ENCODE data around the gene TSSK2. TPM values are rescaled to one million over a fixed set of nuclear protein-coding genes. Genes with fewer than 3 reads are reported as not detected.

The TSSK2 gene
- total RNA-seq, 4 donors from 2014 or later, result 0.59 to 0.94 (median 0.78) TPM; not detected in 1

DNA sequence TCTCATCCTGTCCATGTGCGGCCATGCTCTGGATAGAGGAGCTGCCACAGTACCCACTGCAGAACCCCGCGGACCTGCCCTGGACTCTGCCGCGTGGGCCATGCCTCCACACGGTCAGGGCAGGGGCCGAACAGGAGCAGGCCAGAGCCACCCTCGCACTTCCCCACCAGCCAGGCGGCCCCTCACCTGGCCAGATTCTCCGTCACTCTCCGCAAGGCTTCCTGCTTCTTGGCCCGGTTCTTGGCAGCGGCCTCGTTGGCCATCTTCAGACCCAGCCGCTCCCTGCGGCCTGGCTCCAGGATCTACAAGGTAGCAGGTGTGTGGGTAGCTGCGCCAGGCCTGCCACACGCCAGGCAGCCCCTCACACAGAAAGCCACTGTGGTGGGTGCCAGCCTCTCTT is 3.8 kb downstream of the TSSK2 start:
- no peak for DNase-seq
- H3K4me1 ChIP-seq, result no peaks in the 10 kb centered on the region
- no peaks in the 10 kb centered on the region for H3K9me3 ChIP-seq
- peaks cover 50 to 55% of the 10 kb centered on the region in 2 donors for H3K36me3 ChIP-seq
- no peaks in the 10 kb centered on the region for H3K27me3 ChIP-seq
- no peak overlapping the region for H3K27ac ChIP-seq
- intact Hi-C loops (cut with DNase I), result no loop called here
- WGBS, 2 donors, result 89 to 93% methylated on average over 16 to 18 of the region's 18 CpGs
- H3K4me3 ChIP-seq (replicated peaks in 1 of 3), result no peak overlapping the region
- TF ChIP-seq, protein P1, sequence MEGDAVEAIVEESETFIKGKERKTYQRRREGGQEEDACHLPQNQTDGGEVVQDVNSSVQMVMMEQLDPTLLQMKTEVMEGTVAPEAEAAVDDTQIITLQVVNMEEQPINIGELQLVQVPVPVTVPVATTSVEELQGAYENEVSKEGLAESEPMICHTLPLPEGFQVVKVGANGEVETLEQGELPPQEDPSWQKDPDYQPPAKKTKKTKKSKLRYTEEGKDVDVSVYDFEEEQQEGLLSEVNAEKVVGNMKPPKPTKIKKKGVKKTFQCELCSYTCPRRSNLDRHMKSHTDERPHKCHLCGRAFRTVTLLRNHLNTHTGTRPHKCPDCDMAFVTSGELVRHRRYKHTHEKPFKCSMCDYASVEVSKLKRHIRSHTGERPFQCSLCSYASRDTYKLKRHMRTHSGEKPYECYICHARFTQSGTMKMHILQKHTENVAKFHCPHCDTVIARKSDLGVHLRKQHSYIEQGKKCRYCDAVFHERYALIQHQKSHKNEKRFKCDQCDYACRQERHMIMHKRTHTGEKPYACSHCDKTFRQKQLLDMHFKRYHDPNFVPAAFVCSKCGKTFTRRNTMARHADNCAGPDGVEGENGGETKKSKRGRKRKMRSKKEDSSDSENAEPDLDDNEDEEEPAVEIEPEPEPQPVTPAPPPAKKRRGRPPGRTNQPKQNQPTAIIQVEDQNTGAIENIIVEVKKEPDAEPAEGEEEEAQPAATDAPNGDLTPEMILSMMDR (IDR thresholded peaks at IDR 0.05), result no peak
- no peak for TF ChIP-seq POLR2A (IDR thresholded peaks at IDR 0.05)

DNA sequence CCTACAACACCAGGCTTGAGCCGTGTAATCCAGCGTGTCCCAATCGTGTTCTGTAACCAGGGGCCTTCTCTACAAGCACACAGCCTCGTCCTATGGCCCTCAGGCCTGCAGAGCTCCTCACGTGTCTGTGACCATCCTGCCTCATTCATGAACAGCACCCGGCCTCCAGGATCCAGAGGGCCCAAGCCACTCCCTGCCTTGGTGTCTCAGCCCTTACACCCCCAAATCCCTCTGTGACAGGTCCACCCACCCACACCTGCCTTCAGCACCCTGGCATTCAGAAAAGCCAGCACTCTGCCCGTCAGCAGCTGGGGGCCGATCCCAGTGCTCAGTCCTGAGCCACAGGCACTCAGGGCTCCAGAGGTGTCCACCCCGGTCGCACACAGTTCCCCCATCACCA is 5.8 kb downstream of the TSSK2 start:
- H3K4me1 ChIP-seq, result no peaks in the 10 kb centered on the region
- DNase-seq, result no peak
- WGBS, 2 donors, result 94 to 100% methylated on average over 7 to 10 of the region's 10 CpGs
- no peak overlapping the region for H3K27ac ChIP-seq
- peaks cover 66 to 72% of the 10 kb centered on the region in 2 donors for H3K36me3 ChIP-seq
- no peak overlapping the region for H3K4me3 ChIP-seq (replicated peaks in 1 of 3)
- intact Hi-C loops (cut with DNase I), result no loop called here
- no peak for TF ChIP-seq POLR2A (IDR thresholded peaks at IDR 0.05)
- TF ChIP-seq, protein P1 (IDR thresholded peaks at IDR 0.05), result no peak
- no peaks in the 10 kb centered on the region for H3K9me3 ChIP-seq
- H3K27me3 ChIP-seq, result no peaks in the 10 kb centered on the region

DNA sequence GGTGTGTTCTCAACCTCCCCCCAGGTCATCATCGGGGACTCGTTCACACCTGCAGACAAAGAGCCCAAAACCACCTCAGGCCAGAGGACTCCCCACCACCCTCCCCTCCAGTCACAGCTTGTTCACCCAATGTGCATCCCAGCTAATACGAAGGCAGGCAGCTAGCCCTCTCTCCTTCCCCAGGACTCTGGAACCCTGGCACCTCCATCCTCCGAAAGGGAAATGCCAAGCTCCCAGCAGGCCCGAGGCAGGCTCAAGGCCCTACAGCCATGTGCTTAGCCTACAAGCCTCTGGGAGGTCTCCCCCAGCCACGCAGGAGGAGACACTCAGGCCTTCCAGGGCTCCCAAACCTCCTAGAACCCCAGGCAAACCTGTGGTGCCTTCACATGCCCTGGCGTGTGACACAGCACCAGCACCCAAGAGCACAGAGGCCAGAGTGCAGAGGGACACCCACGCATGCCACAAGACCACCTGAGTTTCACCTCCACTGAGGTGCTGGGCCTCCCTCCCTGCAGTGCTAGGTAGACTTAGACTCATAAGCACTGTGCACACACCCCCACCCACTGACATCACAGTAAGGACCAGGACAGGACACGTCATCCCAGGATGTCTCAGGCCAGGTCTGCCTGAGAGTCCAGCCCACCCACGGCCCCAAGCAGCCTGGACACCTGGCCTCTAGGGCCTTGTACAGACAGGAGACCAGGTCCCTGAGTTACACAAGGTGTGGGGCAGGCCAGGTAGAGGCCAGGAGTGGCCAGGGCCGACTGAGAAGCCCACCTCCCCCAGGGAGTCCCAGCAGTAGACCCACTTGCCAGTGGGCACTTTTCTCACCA is 6.5 kb downstream of the TSSK2 start:
- intact Hi-C loops (cut with DNase I), result no loop called here
- no peak overlapping the region for H3K27ac ChIP-seq
- no peaks in the 10 kb centered on the region for H3K9me3 ChIP-seq
- H3K27me3 ChIP-seq, result no peaks in the 10 kb centered on the region
- WGBS, 2 donors, result 97 to 98% methylated on average over 7 to 9 of the region's 11 CpGs
- no peaks in the 10 kb centered on the region for H3K4me1 ChIP-seq
- DNase-seq, result no peak
- TF ChIP-seq, protein P1 (IDR thresholded peaks at IDR 0.05), result no peak
- no peak for TF ChIP-seq POLR2A (IDR thresholded peaks at IDR 0.05)
- H3K36me3 ChIP-seq, result peaks cover 73 to 77% of the 10 kb centered on the region in 2 donors
- no peak overlapping the region for H3K4me3 ChIP-seq (replicated peaks in 1 of 3)

DNA sequence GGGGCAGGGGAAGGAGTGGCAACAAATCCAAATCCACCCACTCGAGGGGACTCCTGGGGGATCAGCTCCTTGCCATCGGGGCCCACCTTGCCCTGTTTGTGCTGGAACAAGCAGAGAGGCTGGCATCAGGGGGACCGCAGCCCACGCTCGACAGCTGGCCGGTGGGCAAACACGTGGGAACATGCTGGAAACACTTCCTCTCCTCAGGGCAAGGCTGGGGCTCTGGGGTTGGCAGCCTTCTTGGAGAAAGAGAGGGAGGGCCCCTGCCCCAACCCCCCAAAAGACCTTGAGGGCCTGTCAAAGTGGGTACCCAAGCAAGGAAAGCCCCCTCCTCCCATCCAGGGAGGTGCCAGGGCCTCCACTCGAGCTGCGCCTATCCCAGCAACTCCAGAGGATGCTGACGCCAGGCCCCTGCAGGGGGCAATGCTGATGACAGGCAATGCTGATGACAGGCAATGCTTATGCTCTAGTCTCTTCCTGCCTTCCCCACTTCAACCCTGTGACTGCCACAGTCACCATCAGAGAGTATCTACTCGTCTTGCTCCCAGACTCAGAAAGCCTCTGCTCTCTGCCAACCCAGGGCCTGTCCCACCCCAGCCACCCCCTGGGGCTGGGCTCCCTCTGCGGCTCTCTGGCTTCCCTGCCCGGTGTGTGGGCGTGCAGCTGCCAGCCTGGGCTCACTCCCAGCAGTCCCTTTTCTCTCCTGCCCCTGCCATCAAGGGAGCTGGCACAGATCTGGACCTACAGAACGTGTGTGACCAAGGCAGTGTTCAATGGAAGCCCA is 7.3 kb downstream of the TSSK2 start:
- peaks cover 0 to 3% of the 10 kb centered on the region in 2 donors for H3K4me1 ChIP-seq
- TF ChIP-seq, protein P1 (IDR thresholded peaks at IDR 0.05), result no peak
- no peak for TF ChIP-seq POLR2A (IDR thresholded peaks at IDR 0.05)
- intact Hi-C loops (cut with DNase I), result no loop called here
- H3K4me3 ChIP-seq (replicated peaks in 1 of 3), result no peak overlapping the region
- H3K27ac ChIP-seq, result no peak overlapping the region
- WGBS, 2 donors, result 85 to 100% methylated on average over 1 to 11 of the region's 15 CpGs
- DNase-seq, result no peak
- peaks cover 75 to 77% of the 10 kb centered on the region in 2 donors for H3K36me3 ChIP-seq
- no peaks in the 10 kb centered on the region for H3K9me3 ChIP-seq
- H3K27me3 ChIP-seq, result no peaks in the 10 kb centered on the region

DNA sequence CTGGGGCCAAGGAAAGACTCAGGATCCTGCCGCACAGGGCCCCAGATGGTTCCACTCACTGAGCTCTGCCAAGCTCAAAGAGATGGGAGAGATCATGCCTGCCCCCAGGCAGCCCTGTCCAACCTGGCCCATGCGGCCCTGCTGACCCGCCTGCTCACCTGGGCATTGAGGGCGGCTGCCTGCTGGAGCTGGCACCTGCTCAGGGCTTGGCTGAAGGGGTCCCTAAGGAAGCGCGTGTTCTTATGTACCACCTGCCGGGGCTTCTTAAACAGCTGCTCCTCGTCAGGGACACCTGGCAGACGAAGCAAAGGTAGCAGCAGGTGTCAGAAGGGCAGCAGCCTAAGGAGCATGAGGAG is 7.9 kb downstream of the TSSK2 start:
- peaks cover 71 to 72% of the 10 kb centered on the region in 2 donors for H3K36me3 ChIP-seq
- H3K4me1 ChIP-seq, result peaks cover 5 to 9% of the 10 kb centered on the region in 2 donors
- H3K9me3 ChIP-seq, result no peaks in the 10 kb centered on the region
- intact Hi-C loops (cut with DNase I), result no loop called here
- DNase-seq, result no peak
- no peak overlapping the region for H3K4me3 ChIP-seq (replicated peaks in 1 of 3)
- WGBS, 2 donors, result 94 to 100% methylated on average over 1 to 8 of the region's 9 CpGs
- no peak for TF ChIP-seq POLR2A (IDR thresholded peaks at IDR 0.05)
- TF ChIP-seq, protein P1 (IDR thresholded peaks at IDR 0.05), result no peak
- H3K27ac ChIP-seq, result no peak overlapping the region
- no peaks in the 10 kb centered on the region for H3K27me3 ChIP-seq

Measured in thyroid gland (tissue), 4 donors.